ENCODE results near the gene TRAPPC6A. TPM values are rescaled to one million over a fixed set of nuclear protein-coding genes. Genes with fewer than 3 reads are reported as not detected.

The TRAPPC6A gene
- total and polyA plus RNA-seq, 9 of the 15 experiments (the other 6 are each of a cell fraction or from before 2014, with no cell fraction given), result 0.82 to 23.6 (median 11.6) TPM

GRCh38 chr19:45147835-45148676 is 30.0 kb downstream of the TRAPPC6A start (continued):
- peak; percentile 5 for TF ChIP-seq POLR2G (IDR thresholded peaks at IDR 0.05; ENCODE audit: low read depth, low read length)
- no peak for TF ChIP-seq SNIP1 (IDR thresholded peaks at IDR 0.05; ENCODE audit: low read depth)

- CTCF ChIA-PET (ENCODE audit: low intra/inter-chr PET ratio), result no interaction called here
- peaks cover 43% of the 10 kb centered on the region; the same call in 1 of the 3 replicates for H3K36me3 ChIP-seq (ENCODE audit: control insufficient read depth, insufficient read depth, low read length)
- H3K9ac ChIP-seq (ENCODE audit: insufficient read depth in 1 of 2, low read depth in 2 of 2, low read length in 2 of 2), result no peak overlapping the region; a peak in 1 of 4 replicates
- intact Hi-C loops (cut with micrococcal nuclease) (no loop called here), in situ Hi-C loops (cut with MboI) (no loop called here)
- H3K27me3 ChIP-seq (ENCODE audit: control insufficient read depth in 2 of 2, insufficient read depth in 2 of 2, low read length in 2 of 2), result no peaks in the 10 kb centered on the region
- no peaks in the 10 kb centered on the region for H4K20me1 ChIP-seq (replicated peaks; ENCODE audit: control insufficient read depth, insufficient read depth, low read length)
- H3K4me3 ChIP-seq, result no peak overlapping the region
- FAIRE-seq, result no peak
- no peak overlapping the region for H2AFZ ChIP-seq (ENCODE audit: low read depth, low read length)
- H3K9me1 ChIP-seq (ENCODE audit: control insufficient read depth, insufficient read depth, low read length), result no peaks in the 10 kb centered on the region
- H3K9me3 ChIP-seq (replicated peaks; ENCODE audit: control insufficient read depth, insufficient read depth, low read depth, low read length), result no peaks in the 10 kb centered on the region
- H3K27ac ChIP-seq (ENCODE audit: extremely low read depth, low read depth, low read length), result no peak overlapping the region
- 85% methylated on average over 13 of the region's 18 CpGs for WGBS (ENCODE audit: insufficient coverage, low coverage, missing lambda C conversion rate)
- POLR2A ChIA-PET, result interaction anchor here (0.6 kb wide), 2 partner anchors 18 to 55 kb away, joined by 3 read pairs; no protein-coding TSS in a partner anchor
- no TSS peak for BruUV-seq (replicated peaks)
- peaks cover 0 to 59% of the 10 kb centered on the region in 2 experiments; a peak in 2 of 5 replicates for H3K4me1 ChIP-seq (replicated peaks in 1 of 2; ENCODE audit: control insufficient read depth in 2 of 2, insufficient read depth in 2 of 2, low read length in 2 of 2)
- ATAC-seq, result no peak
- no peak overlapping the region for H3K4me2 ChIP-seq (ENCODE audit: insufficient read depth, low read length)
- no peaks in the 10 kb centered on the region for H3K79me2 ChIP-seq (ENCODE audit: control insufficient read depth, insufficient read depth, low read length)
- DNase-seq (ENCODE audit: extremely low read depth in 1 of 4, low spot score in 3 of 4), result no peak
- TF ChIP-seq ZNF263 (CRISPR knock-in tag; IDR thresholded peaks at IDR 0.05; ENCODE audit: borderline replicate concordance) (peak; percentile 85; the same call in 1 of the 2 replicates), RHOXF2B (CRISPR knock-in tag; conservative IDR thresholded peaks at IDR 0.05) (no peak), POLR2G (IDR thresholded peaks at IDR 0.05; ENCODE audit: low read depth, low read length) (peak; percentile 57), NR2C2 (CRISPR knock-in tag; IDR thresholded peaks at IDR 0.05) (no peak), NR2C2 (tag; IDR thresholded peaks at IDR 0.05) (no peak), ZNF124 (CRISPR knock-in tag; IDR thresholded peaks at IDR 0.05) (no peak), DACH1 (IDR thresholded peaks at IDR 0.05; ENCODE audit: partially characterized antibody) (no peak), CSDE1 (IDR thresholded peaks at IDR 0.05) (no peak), NELFE (IDR thresholded peaks at IDR 0.05; ENCODE audit: insufficient read depth, insufficient read length) (no peak)
- TF ChIP-seq, protein P1, sequence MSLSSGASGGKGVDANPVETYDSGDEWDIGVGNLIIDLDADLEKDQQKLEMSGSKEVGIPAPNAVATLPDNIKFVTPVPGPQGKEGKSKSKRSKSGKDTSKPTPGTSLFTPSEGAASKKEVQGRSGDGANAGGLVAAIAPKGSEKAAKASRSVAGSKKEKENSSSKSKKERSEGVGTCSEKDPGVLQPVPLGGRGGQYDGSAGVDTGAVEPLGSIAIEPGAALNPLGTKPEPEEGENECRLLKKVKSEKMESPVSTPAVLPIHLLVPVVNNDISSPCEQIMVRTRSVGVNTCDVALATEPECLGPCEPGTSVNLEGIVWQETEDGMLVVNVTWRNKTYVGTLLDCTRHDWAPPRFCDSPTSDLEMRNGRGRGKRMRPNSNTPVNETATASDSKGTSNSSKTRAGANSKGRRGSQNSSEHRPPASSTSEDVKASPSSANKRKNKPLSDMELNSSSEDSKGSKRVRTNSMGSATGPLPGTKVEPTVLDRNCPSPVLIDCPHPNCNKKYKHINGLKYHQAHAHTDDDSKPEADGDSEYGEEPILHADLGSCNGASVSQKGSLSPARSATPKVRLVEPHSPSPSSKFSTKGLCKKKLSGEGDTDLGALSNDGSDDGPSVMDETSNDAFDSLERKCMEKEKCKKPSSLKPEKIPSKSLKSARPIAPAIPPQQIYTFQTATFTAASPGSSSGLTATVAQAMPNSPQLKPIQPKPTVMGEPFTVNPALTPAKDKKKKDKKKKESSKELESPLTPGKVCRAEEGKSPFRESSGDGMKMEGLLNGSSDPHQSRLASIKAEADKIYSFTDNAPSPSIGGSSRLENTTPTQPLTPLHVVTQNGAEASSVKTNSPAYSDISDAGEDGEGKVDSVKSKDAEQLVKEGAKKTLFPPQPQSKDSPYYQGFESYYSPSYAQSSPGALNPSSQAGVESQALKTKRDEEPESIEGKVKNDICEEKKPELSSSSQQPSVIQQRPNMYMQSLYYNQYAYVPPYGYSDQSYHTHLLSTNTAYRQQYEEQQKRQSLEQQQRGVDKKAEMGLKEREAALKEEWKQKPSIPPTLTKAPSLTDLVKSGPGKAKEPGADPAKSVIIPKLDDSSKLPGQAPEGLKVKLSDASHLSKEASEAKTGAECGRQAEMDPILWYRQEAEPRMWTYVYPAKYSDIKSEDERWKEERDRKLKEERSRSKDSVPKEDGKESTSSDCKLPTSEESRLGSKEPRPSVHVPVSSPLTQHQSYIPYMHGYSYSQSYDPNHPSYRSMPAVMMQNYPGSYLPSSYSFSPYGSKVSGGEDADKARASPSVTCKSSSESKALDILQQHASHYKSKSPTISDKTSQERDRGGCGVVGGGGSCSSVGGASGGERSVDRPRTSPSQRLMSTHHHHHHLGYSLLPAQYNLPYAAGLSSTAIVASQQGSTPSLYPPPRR (CRISPR knock-in tag; IDR thresholded peaks at IDR 0.05; ENCODE audit: borderline replicate concordance), result no peak
Observed at GRCh38 chr19:45146741-45147205, 31.3 kb downstream of the TRAPPC6A start.

All from K562 (cell line).